ENCODE data around the gene CFAP74.

CFAP74 gene

DNA sequence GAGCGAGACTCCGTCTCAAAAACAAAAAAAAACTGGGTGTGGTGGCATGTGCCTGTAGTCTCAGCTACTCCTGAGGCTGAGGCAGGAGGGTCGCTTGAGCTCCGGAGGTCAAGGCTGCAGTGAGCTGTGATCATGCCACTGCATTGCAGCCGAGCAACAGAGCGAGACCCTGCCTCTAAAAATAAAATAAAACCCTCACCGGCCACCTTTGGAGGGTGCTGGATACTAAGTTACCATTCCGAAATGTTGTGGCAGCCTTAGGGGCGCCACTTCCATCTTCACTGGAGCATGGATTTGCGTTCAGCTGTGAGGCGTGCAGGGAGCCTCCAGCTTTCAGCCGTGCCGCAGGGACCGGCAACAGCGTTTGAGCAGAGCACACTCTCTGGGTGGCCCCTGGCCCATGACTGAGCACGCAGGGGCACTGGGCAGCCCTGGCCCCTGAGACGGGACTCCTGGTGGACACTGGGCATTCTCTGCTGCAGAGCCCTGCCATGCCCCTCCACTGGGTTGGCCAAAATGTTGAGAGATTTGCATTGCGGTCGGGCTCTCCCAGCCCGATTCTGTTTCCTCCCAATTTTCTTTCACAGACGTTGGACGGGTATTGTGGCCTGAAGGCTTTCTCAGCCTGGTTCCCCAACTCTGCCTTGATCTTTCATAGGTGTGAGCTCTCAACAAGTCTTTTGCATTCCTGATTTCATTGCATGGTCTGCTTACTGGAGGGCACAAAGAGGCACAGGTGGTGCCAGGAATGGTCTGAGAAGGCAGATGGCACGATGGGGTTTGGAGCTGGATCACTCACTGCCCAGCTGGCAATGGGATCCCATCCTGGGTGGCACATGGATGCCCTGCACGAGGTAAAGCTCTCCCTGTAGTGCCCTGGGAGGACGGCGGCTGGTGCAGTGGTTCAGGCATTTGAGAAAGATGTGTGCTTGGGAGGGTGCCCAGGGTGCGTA is 5.8 kb upstream of the CFAP74 start:
- H3K56ac ChIP-seq (ENCODE audit: low read length), result no peak overlapping the region
- H3K18ac ChIP-seq (ENCODE audit: low read length), result no peak overlapping the region
- H3K27ac ChIP-seq (ENCODE audit: low read depth, low read length), result no peak overlapping the region
- no peaks in the 10 kb centered on the region for H3K79me2 ChIP-seq (ENCODE audit: control insufficient read depth, insufficient read depth, low read length)
- no peak overlapping the region for H2AK5ac ChIP-seq (ENCODE audit: low read length)
- H3K9ac ChIP-seq (ENCODE audit: low read length), result no peak overlapping the region
- no peaks in the 10 kb centered on the region for H3K27me3 ChIP-seq (ENCODE audit: insufficient read depth, low read length, poor library complexity)
- H3K4me1 ChIP-seq (ENCODE audit: control insufficient read depth, low read depth, low read length), result no peaks in the 10 kb centered on the region
- H4K5ac ChIP-seq (ENCODE audit: low read length), result no peak overlapping the region
- no peak overlapping the region for H3K4me3 ChIP-seq (ENCODE audit: low read length)
- H3K23ac ChIP-seq (ENCODE audit: low read length), result no peak overlapping the region
- H2BK15ac ChIP-seq (replicated peaks; ENCODE audit: low read depth), result no peak overlapping the region
- no peak overlapping the region for H3K4ac ChIP-seq (ENCODE audit: low read depth, low read length)
- DNase-seq, result no peak
- no peak overlapping the region for H4K8ac ChIP-seq (ENCODE audit: low read depth, low read length)
- no peak overlapping the region for H3K4me2 ChIP-seq (ENCODE audit: low read length)
- H3K79me1 ChIP-seq (ENCODE audit: low read length), result no peaks in the 10 kb centered on the region
- no CpG with 5 or more reads among the region's 27 CpGs for WGBS (ENCODE audit: extremely low coverage, insufficient coverage, low lambda C conversion rate)
- H2BK120ac ChIP-seq (ENCODE audit: low read depth, low read length), result no peak overlapping the region
- no peaks in the 10 kb centered on the region for H3K36me3 ChIP-seq (ENCODE audit: control insufficient read depth, insufficient read depth, low read length)
- H2BK5ac ChIP-seq (ENCODE audit: low read length), result no peak overlapping the region

DNA sequence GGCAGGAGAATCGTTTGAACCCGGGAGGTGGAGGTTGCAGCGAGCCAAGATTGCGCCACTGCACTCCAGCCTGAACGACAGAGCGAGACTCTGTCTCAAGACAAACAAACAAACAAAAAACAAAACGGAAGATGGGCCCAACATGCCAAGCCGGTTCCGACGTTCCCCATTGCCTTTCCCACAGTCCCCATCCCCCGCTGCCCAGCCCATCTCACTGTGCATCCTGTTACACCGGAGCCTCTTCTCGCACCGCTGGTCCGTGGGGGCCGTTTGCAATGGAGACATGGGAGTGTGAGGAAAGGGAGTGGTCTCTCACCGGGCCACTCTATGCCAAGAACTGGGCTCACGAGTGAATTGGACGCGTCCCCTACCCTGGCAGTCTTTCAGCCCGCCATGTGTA is 1.3 kb upstream of the CFAP74 start:
- no peak overlapping the region for H3K56ac ChIP-seq (ENCODE audit: low read length)
- H4K8ac ChIP-seq (ENCODE audit: low read depth, low read length), result no peak overlapping the region
- H3K36me3 ChIP-seq (ENCODE audit: control insufficient read depth, insufficient read depth, low read length), result no peaks in the 10 kb centered on the region
- H3K27me3 ChIP-seq (ENCODE audit: insufficient read depth, low read length, poor library complexity), result no peaks in the 10 kb centered on the region
- no peak overlapping the region for H4K5ac ChIP-seq (ENCODE audit: low read length)
- H3K79me2 ChIP-seq (ENCODE audit: control insufficient read depth, insufficient read depth, low read length), result no peaks in the 10 kb centered on the region
- no peak for DNase-seq
- H2BK15ac ChIP-seq (replicated peaks; ENCODE audit: low read depth), result no peak overlapping the region
- no peak overlapping the region for H3K4me2 ChIP-seq (ENCODE audit: low read length)
- H3K27ac ChIP-seq (ENCODE audit: low read depth, low read length), result no peak overlapping the region
- no peaks in the 10 kb centered on the region for H3K4me1 ChIP-seq (ENCODE audit: control insufficient read depth, low read depth, low read length)
- H3K4ac ChIP-seq (ENCODE audit: low read depth, low read length), result no peak overlapping the region
- no peak overlapping the region for H2AK5ac ChIP-seq (ENCODE audit: low read length)
- H3K4me3 ChIP-seq (ENCODE audit: low read length), result no peak overlapping the region
- no peak overlapping the region for H3K9ac ChIP-seq (ENCODE audit: low read length)
- H3K18ac ChIP-seq (ENCODE audit: low read length), result no peak overlapping the region
- no CpG with 5 or more reads among the region's 21 CpGs for WGBS (ENCODE audit: extremely low coverage, insufficient coverage, low lambda C conversion rate)
- H2BK5ac ChIP-seq (ENCODE audit: low read length), result no peak overlapping the region
- no peak overlapping the region for H3K23ac ChIP-seq (ENCODE audit: low read length)
- H3K79me1 ChIP-seq (ENCODE audit: low read length), result no peaks in the 10 kb centered on the region
- no peak overlapping the region for H2BK120ac ChIP-seq (ENCODE audit: low read depth, low read length)

GRCh38 chr1:2001773-2002411 is 1.7 kb downstream of the CFAP74 start:
- no peak overlapping the region for H3K56ac ChIP-seq (ENCODE audit: low read length)
- no peak overlapping the region for H3K4me2 ChIP-seq (ENCODE audit: low read length)
- no peak overlapping the region for H2BK15ac ChIP-seq (replicated peaks; ENCODE audit: low read depth)
- H2BK5ac ChIP-seq (ENCODE audit: low read length), result no peak overlapping the region
- H3K36me3 ChIP-seq (ENCODE audit: control insufficient read depth, insufficient read depth, low read length), result no peaks in the 10 kb centered on the region
- no peak overlapping the region for H2AK5ac ChIP-seq (ENCODE audit: low read length)
- H3K4me1 ChIP-seq (ENCODE audit: control insufficient read depth, low read depth, low read length), result no peaks in the 10 kb centered on the region
- no peak overlapping the region for H4K8ac ChIP-seq (ENCODE audit: low read depth, low read length)
- H4K5ac ChIP-seq (ENCODE audit: low read length), result no peak overlapping the region
- no peak overlapping the region for H2BK120ac ChIP-seq (ENCODE audit: low read depth, low read length)
- peak; percentile 71 for DNase-seq
- H3K79me1 ChIP-seq (ENCODE audit: low read length), result no peaks in the 10 kb centered on the region
- no peaks in the 10 kb centered on the region for H3K27me3 ChIP-seq (ENCODE audit: insufficient read depth, low read length, poor library complexity)
- H3K79me2 ChIP-seq (ENCODE audit: control insufficient read depth, insufficient read depth, low read length), result no peaks in the 10 kb centered on the region
- H3K23ac ChIP-seq (ENCODE audit: low read length), result no peak overlapping the region
- no peak overlapping the region for H3K4me3 ChIP-seq (ENCODE audit: low read length)
- H3K18ac ChIP-seq (ENCODE audit: low read length), result no peak overlapping the region
- no peak overlapping the region for H3K27ac ChIP-seq (ENCODE audit: low read depth, low read length)
- H3K9ac ChIP-seq (ENCODE audit: low read length), result no peak overlapping the region
- no CpG with 5 or more reads among the region's 13 CpGs for WGBS (ENCODE audit: extremely low coverage, insufficient coverage, low lambda C conversion rate)
- no peak overlapping the region for H3K4ac ChIP-seq (ENCODE audit: low read depth, low read length)

DNA sequence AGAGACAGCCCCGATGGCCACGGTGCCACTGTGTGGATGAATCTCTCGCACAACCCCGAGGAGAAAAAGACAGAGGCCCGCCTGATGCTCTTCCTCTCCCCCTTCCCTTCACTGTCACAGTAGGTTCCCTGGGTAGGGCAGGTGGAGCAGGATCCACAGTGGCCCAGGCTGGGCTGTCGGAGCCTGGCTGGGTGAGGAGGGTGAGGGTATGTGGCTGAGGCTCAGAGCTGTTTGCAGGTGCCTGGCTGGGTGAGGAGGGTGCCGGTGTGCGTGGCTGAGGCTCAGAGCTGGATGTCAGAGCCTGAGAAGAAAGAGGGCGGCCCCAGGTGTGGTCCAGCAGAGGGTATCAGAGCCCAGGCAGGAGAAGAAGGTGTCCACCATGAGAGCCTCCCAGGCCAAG is 2.7 kb downstream of the CFAP74 start:
- no peaks in the 10 kb centered on the region for H3K27me3 ChIP-seq (ENCODE audit: insufficient read depth, low read length, poor library complexity)
- no peak for DNase-seq
- no peak overlapping the region for H3K18ac ChIP-seq (ENCODE audit: low read length)
- no peak overlapping the region for H4K5ac ChIP-seq (ENCODE audit: low read length)
- H3K4me1 ChIP-seq (ENCODE audit: control insufficient read depth, low read depth, low read length), result no peaks in the 10 kb centered on the region
- no peak overlapping the region for H3K56ac ChIP-seq (ENCODE audit: low read length)
- H4K8ac ChIP-seq (ENCODE audit: low read depth, low read length), result no peak overlapping the region
- H3K23ac ChIP-seq (ENCODE audit: low read length), result no peak overlapping the region
- H3K4me3 ChIP-seq (ENCODE audit: low read length), result no peak overlapping the region
- no CpG with 5 or more reads among the region's 9 CpGs for WGBS (ENCODE audit: extremely low coverage, insufficient coverage, low lambda C conversion rate)
- no peak overlapping the region for H3K4me2 ChIP-seq (ENCODE audit: low read length)
- H3K9ac ChIP-seq (ENCODE audit: low read length), result no peak overlapping the region
- H3K79me2 ChIP-seq (ENCODE audit: control insufficient read depth, insufficient read depth, low read length), result no peaks in the 10 kb centered on the region
- H3K36me3 ChIP-seq (ENCODE audit: control insufficient read depth, insufficient read depth, low read length), result no peaks in the 10 kb centered on the region
- no peak overlapping the region for H2BK120ac ChIP-seq (ENCODE audit: low read depth, low read length)
- H3K79me1 ChIP-seq (ENCODE audit: low read length), result no peaks in the 10 kb centered on the region
- H2BK5ac ChIP-seq (ENCODE audit: low read length), result no peak overlapping the region
- no peak overlapping the region for H2BK15ac ChIP-seq (replicated peaks; ENCODE audit: low read depth)
- no peak overlapping the region for H2AK5ac ChIP-seq (ENCODE audit: low read length)
- H3K4ac ChIP-seq (ENCODE audit: low read depth, low read length), result no peak overlapping the region
- no peak overlapping the region for H3K27ac ChIP-seq (ENCODE audit: low read depth, low read length)

DNA sequence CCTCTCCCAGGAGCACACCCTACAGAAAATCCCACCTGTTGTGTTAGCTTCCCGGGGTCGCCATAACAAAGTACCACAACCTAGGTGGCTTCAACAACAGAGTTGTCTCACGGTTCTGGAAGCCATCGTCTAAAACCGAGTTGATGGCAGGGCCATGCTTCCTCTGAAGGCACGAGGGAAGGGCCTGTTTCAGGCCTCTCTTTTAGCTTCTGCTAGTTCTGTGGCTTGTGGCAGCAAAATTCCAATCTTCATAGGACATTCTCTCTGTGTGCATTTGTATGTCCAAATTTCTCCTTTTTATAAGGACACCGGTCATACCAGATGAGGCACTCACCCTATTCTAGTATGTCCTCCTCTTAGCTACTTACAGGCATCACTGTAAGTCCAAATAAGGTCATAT is 3.2 kb downstream of the CFAP74 start:
- no peaks in the 10 kb centered on the region for H3K27me3 ChIP-seq (ENCODE audit: insufficient read depth, low read length, poor library complexity)
- no peak overlapping the region for H3K56ac ChIP-seq (ENCODE audit: low read length)
- no peak overlapping the region for H3K18ac ChIP-seq (ENCODE audit: low read length)
- no peak overlapping the region for H2BK5ac ChIP-seq (ENCODE audit: low read length)
- no peak overlapping the region for H2BK120ac ChIP-seq (ENCODE audit: low read depth, low read length)
- H2BK15ac ChIP-seq (replicated peaks; ENCODE audit: low read depth), result no peak overlapping the region
- H3K9ac ChIP-seq (ENCODE audit: low read length), result no peak overlapping the region
- whole genome bisulfite sequencing (ENCODE audit: extremely low coverage, insufficient coverage, low lambda C conversion rate), result no CpG with 5 or more reads among the region's 7 CpGs
- H3K79me1 ChIP-seq (ENCODE audit: low read length), result no peaks in the 10 kb centered on the region
- H3K4me1 ChIP-seq (ENCODE audit: control insufficient read depth, low read depth, low read length), result no peaks in the 10 kb centered on the region
- no peaks in the 10 kb centered on the region for H3K79me2 ChIP-seq (ENCODE audit: control insufficient read depth, insufficient read depth, low read length)
- no peak overlapping the region for H3K4ac ChIP-seq (ENCODE audit: low read depth, low read length)
- no peak for DNase-seq
- no peaks in the 10 kb centered on the region for H3K36me3 ChIP-seq (ENCODE audit: control insufficient read depth, insufficient read depth, low read length)
- no peak overlapping the region for H4K5ac ChIP-seq (ENCODE audit: low read length)
- no peak overlapping the region for H2AK5ac ChIP-seq (ENCODE audit: low read length)
- no peak overlapping the region for H3K27ac ChIP-seq (ENCODE audit: low read depth, low read length)
- no peak overlapping the region for H3K4me2 ChIP-seq (ENCODE audit: low read length)
- H4K8ac ChIP-seq (ENCODE audit: low read depth, low read length), result no peak overlapping the region
- H3K4me3 ChIP-seq (ENCODE audit: low read length), result no peak overlapping the region
- no peak overlapping the region for H3K23ac ChIP-seq (ENCODE audit: low read length)
